GM12892 (cell line): ENCODE data around the gene TM9SF1.

Experiments used
- POLR2A ChIP-seq: IDR thresholded peaks from 2 replicates; pipeline ENCODE4 v1.6.1; 2011; ENCODE audit warnings: low read depth, low read length, control low read depth
- POLR2AphosphoS5 ChIP-seq: IDR thresholded peaks from 2 replicates; pipeline ENCODE4 v1.6.1; 2011; ENCODE audit warnings: low read depth, low read length, control low read depth
- TAF1 ChIP-seq: IDR thresholded peaks from 2 replicates; pipeline ENCODE4 v1.6.1; 2011; ENCODE audit warnings: low read depth, mild to moderate bottlenecking, control low read depth, low read length, borderline replicate concordance

- no peak for TF ChIP-seq POLR2AphosphoS5
- peak; percentile 68 for TF ChIP-seq POLR2A
- no peak for TF ChIP-seq TAF1
Measured at GRCh38 chr14:24232121-24232644, 36.9 kb upstream of the TM9SF1 start, which contains the start of gene NEDD8.
